ENCODE data around the gene TELO2.

The TELO2 gene

GRCh38 chr16:1500465-1501150 is 7.4 kb downstream of the TELO2 start:
- DNase-seq, result no peak

GRCh38 chr16:1501630-1502029 is 8.5 kb downstream of the TELO2 start:
- no peak for DNase-seq

GRCh38 chr16:1502092-1503004 is 9.2 kb downstream of the TELO2 start:
- DNase-seq, result no peak

GRCh38 chr16:1503110-1503955 is 10.2 kb downstream of the TELO2 start:
- DNase-seq, result no peak

- DNase-seq, result no peak
These were observed 12.1 kb downstream of the TELO2 start for GRCh38 chr16:1505073-1505844.

GRCh38 chr16:1505912-1506311 is 12.8 kb downstream of the TELO2 start:
- no peak for DNase-seq

- no peak for DNase-seq
These were observed 13.5 kb downstream of the TELO2 start for GRCh38 chr16:1506494-1507213.

- DNase-seq, result no peak
These were observed 15.5 kb downstream of the TELO2 start for GRCh38 chr16:1508494-1509187.

- DNase-seq, result no peak
These were observed 16.4 kb downstream of the TELO2 start for GRCh38 chr16:1509307-1510221.

GRCh38 chr16:1510272-1510671 is 17.1 kb downstream of the TELO2 start:
- no peak for DNase-seq

GRCh38 chr16:1510941-1511351 is 17.8 kb downstream of the TELO2 start:
- DNase-seq, result no peak

- DNase-seq, result no peak
These were observed 18.8 kb downstream of the TELO2 start for GRCh38 chr16:1511662-1512569.

- DNase-seq, result no peak
These were observed 19.6 kb downstream of the TELO2 start for GRCh38 chr16:1512774-1513173.

GRCh38 chr16:1514507-1514906 is 21.3 kb downstream of the TELO2 start:
- no peak for DNase-seq

- no peak for DNase-seq
These were observed 25.5 kb downstream of the TELO2 start for GRCh38 chr16:1518626-1519135.

- no peak for DNase-seq
These were observed 26.7 kb downstream of the TELO2 start for GRCh38 chr16:1519831-1520230.

- no peak for DNase-seq
These were observed 27.3 kb downstream of the TELO2 start for GRCh38 chr16:1520461-1520860.

GRCh38 chr16:1523581-1524245 is 30.6 kb downstream of the TELO2 start:
- no peak for DNase-seq

All from inflammatory macrophage treated with lipopolysaccharide for 1 hour (primary cell).